T-helper 1 cell (primary cell): ENCODE data around the gene MIA3.

ENCODE experiments used
- DNase-seq, 5 donors: peaks; one replicate each; pipeline ENCODE4 v3.0.0-alpha.2; 2012 to 2020

The MIA3 gene

GRCh38 chr1:222618880-222619596 is 1.1 kb downstream of the MIA3 start:
- peak in 1 of 5 donors; percentile 6 for DNase-seq

- no peak for DNase-seq
Measured at GRCh38 chr1:222620566-222620965, 2.7 kb downstream of the MIA3 start.

- no peak for DNase-seq
Measured at GRCh38 chr1:222622765-222623164, 4.9 kb downstream of the MIA3 start.

GRCh38 chr1:222623458-222623857 is 5.6 kb downstream of the MIA3 start:
- no peak for DNase-seq

GRCh38 chr1:222624214-222624613 is 6.3 kb downstream of the MIA3 start:
- DNase-seq, result no peak

GRCh38 chr1:222627232-222627631 is 9.3 kb downstream of the MIA3 start:
- DNase-seq, result no peak

GRCh38 chr1:222629921-222630535 is 12.1 kb downstream of the MIA3 start:
- DNase-seq, result no peak

- DNase-seq, result no peak
Measured at GRCh38 chr1:222631611-222632208, 13.8 kb downstream of the MIA3 start.

GRCh38 chr1:222632749-222633148 is 14.9 kb downstream of the MIA3 start:
- no peak for DNase-seq

GRCh38 chr1:222634180-222635013 is 16.5 kb downstream of the MIA3 start:
- DNase-seq, result peak in 4 of 5 donors; percentile 33 to 80 (median 71)

- DNase-seq, result no peak
Measured at GRCh38 chr1:222641269-222641948, 23.5 kb downstream of the MIA3 start.

- no peak for DNase-seq
Measured at GRCh38 chr1:222642468-222642867, 24.6 kb downstream of the MIA3 start.

- DNase-seq, result no peak
Measured at GRCh38 chr1:222643606-222643937, 25.7 kb downstream of the MIA3 start.

- DNase-seq, result peak; percentile 94 to 98 (median 95)
Measured at GRCh38 chr1:222643938-222644635, 26.2 kb downstream of the MIA3 start.

GRCh38 chr1:222644636-222644980 is 26.7 kb downstream of the MIA3 start:
- peak in 1 of 5 donors; percentile 27 for DNase-seq

- DNase-seq, result no peak
Measured at GRCh38 chr1:222652676-222653075, 34.8 kb downstream of the MIA3 start.

- peak in 1 of 5 donors; percentile 80 for DNase-seq
Measured at GRCh38 chr1:222653178-222653827, 35.4 kb downstream of the MIA3 start.

- peak; percentile 61 to 87 (median 77) for DNase-seq
Measured at GRCh38 chr1:222654849-222655248, 37.0 kb downstream of the MIA3 start.

GRCh38 chr1:222656391-222657155 is 38.7 kb downstream of the MIA3 start:
- no peak for DNase-seq

- no peak for DNase-seq
Measured at GRCh38 chr1:222657899-222658298, 40.0 kb downstream of the MIA3 start.

GRCh38 chr1:222663431-222663934 is 45.6 kb downstream of the MIA3 start:
- DNase-seq, result no peak
